ENCODE results near the gene USP36.
A peak's percentile ranks its signal among the peaks of the same experiment; 100 is the strongest.
"Not testable (repeated sequence)": the region's sequence is repeated elsewhere in the genome, so short reads cannot be mapped to it uniquely, and the experiment has no call there.

USP36 gene

GRCh38 chr17:78769196-78769773 is 71.3 kb downstream of the USP36 start:
- no peak for DNase-seq (ENCODE audit: low read depth in 2 of 2)

- DNase-seq (ENCODE audit: low read depth in 2 of 2): no peak
Observed at GRCh38 chr17:78767806-78768205, 72.8 kb downstream of the USP36 start.

- DNase-seq (ENCODE audit: low read depth in 2 of 2): no peak
Observed at GRCh38 chr17:78766743-78767294, 73.8 kb downstream of the USP36 start.

- DNase-seq (ENCODE audit: low read depth in 2 of 2): no peak
Observed at GRCh38 chr17:78766225-78766624, 74.4 kb downstream of the USP36 start.

GRCh38 chr17:78765821-78766220 is 74.8 kb downstream of the USP36 start:
- no peak for DNase-seq (ENCODE audit: low read depth in 2 of 2)

- DNase-seq (ENCODE audit: low read depth in 2 of 2): no peak
Observed at GRCh38 chr17:78764871-78765270, 75.7 kb downstream of the USP36 start.

GRCh38 chr17:78763561-78763960 is 77.1 kb downstream of the USP36 start:
- peak; percentile 65 to 70 for DNase-seq (ENCODE audit: low read depth in 2 of 2)

GRCh38 chr17:78761789-78762406 is 78.7 kb downstream of the USP36 start:
- DNase-seq (ENCODE audit: low read depth in 2 of 2): no peak

GRCh38 chr17:78759969-78760352 is 80.7 kb downstream of the USP36 start:
- no peak for DNase-seq (ENCODE audit: low read depth in 2 of 2)

GRCh38 chr17:78759203-78759968 is 81.2 kb downstream of the USP36 start:
- DNase-seq (ENCODE audit: low read depth in 2 of 2): peak in 1 of 2 experiments; percentile 19

GRCh38 chr17:78753316-78754250 is 87.0 kb downstream of the USP36 start:
- no peak for DNase-seq (ENCODE audit: low read depth in 2 of 2)

GRCh38 chr17:78751447-78752161 is 89.0 kb downstream of the USP36 start:
- no peak for DNase-seq (ENCODE audit: low read depth in 2 of 2)

- DNase-seq (ENCODE audit: low read depth in 2 of 2): not testable (repeated sequence)
Observed at GRCh38 chr17:78751000-78751399, 89.6 kb downstream of the USP36 start.

- no peak for DNase-seq (ENCODE audit: low read depth in 2 of 2)
Observed at GRCh38 chr17:78748730-78749317, 91.8 kb downstream of the USP36 start.

- no peak for DNase-seq (ENCODE audit: low read depth in 2 of 2)
Observed at GRCh38 chr17:78748048-78748729, 92.4 kb downstream of the USP36 start.

GRCh38 chr17:78747488-78747887 is 93.1 kb downstream of the USP36 start:
- no peak for DNase-seq (ENCODE audit: low read depth in 2 of 2)

- DNase-seq (ENCODE audit: low read depth in 2 of 2): no peak
Observed at GRCh38 chr17:78746949-78747269, 93.7 kb downstream of the USP36 start.

- no peak for DNase-seq (ENCODE audit: low read depth in 2 of 2)
Observed at GRCh38 chr17:78746263-78746948, 94.2 kb downstream of the USP36 start.

Measured in fibroblast of skin of left biceps (primary cell).